Epithelial cell of proximal tubule (primary cell): ENCODE measurements around the gene SPEF1. TPM values are rescaled to one million over a fixed set of nuclear protein-coding genes. Genes with fewer than 3 reads are reported as not detected.

ENCODE experiments used
- DNase-seq: peaks from one replicate; pipeline ENCODE4 v3.0.0-alpha.2; 2011; ENCODE audit warnings: low read depth
- H3K4me3 ChIP-seq: 2 replicates; pipeline ENCODE4 v1.5.1; 2011; ENCODE audit warnings: low read depth, mild to moderate bottlenecking, low read length
- CTCF ChIP-seq: conservative IDR thresholded peaks from 2 replicates; pipeline ENCODE4 v1.5.1; 2012; ENCODE audit warnings: low read depth, mild to moderate bottlenecking, low read length
- total RNA-seq: library from RNA; depleted of rRNA; stranded (reverse); fragments of >200 nt; gene quantifications from 2 replicates; pipeline ENCODE4 v1.2.3, GENCODE V29; 2015

SPEF1 gene
- total RNA-seq, 1 donor from 2014 or later: 0.92 TPM

- DNase-seq: no peak
- H3K4me3 ChIP-seq: no peak overlapping the region
- no peak for TF ChIP-seq CTCF
Observed at GRCh38 chr20:3733119-3733995, 47.9 kb downstream of the SPEF1 start.

GRCh38 chr20:3732327-3733118 is 48.7 kb downstream of the SPEF1 start, which contains the start of gene HSPA12B:
Gene HSPA12B, plus strand, starts transcription at chr20:3732685. Its CDS starts 5,990 bp downstream, at chr20:3738675.
- DNase-seq: no peak
- no peak within 1 kb of the TSS for H3K4me3 ChIP-seq
- no peak for TF ChIP-seq CTCF

GRCh38 chr20:3731944-3732326 is 49.3 kb downstream of the SPEF1 start:
- no peak overlapping the region for H3K4me3 ChIP-seq

GRCh38 chr20:3730803-3731672 is 50.2 kb downstream of the SPEF1 start:
- H3K4me3 ChIP-seq: no peak overlapping the region
- TF ChIP-seq CTCF: no peak
- DNase-seq: no peak

More at GRCh38 chr20:3731944-3732326, 49.3 kb downstream of the SPEF1 start:
- TF ChIP-seq CTCF: no peak
- no peak for DNase-seq

GRCh38 chr20:3729811-3730540 is 51.3 kb downstream of the SPEF1 start:
- no peak for TF ChIP-seq CTCF
- no peak for DNase-seq

GRCh38 chr20:3729378-3729777 is 51.9 kb downstream of the SPEF1 start:
- no peak for TF ChIP-seq CTCF
- DNase-seq: no peak
- no peak overlapping the region for H3K4me3 ChIP-seq

More at GRCh38 chr20:3729811-3730540, 51.3 kb downstream of the SPEF1 start:
- no peak overlapping the region for H3K4me3 ChIP-seq
